Calu3 (cell line): Measurements from ENCODE around the gene GPATCH4. TPM values are rescaled to one million over a fixed set of nuclear protein-coding genes. Genes with fewer than 3 reads are reported as not detected.

Experiments
- BruUV-seq: library from RNA; stranded (reverse); fragments of 400-500 nt; replicated peaks from 2 replicates; lab custom pipeline; 2021; lab: Mats Ljungman, UMichigan
- CTCF ChIA-PET: fragments of 300-600 bp; sonication (Branson Sonifier 250); formaldehyde crosslinking; loops from one replicate; lab custom pipeline; 2022; ENCODE audit warnings: antibody characterized with exemption; lab: Charles Lee
- DNase-seq: peaks from one replicate; pipeline ENCODE4 v3.0.0; 2022
- H3K27ac Mint-ChIP-seq: one replicate; pipeline ENCODE4 v1.8.0; 2022; ENCODE audit warnings: mixed read lengths; ENCODE audit not compliant: unreplicated experiment
- H3K27me3 Mint-ChIP-seq: one replicate; pipeline ENCODE4 v1.8.0; 2022; ENCODE audit warnings: mixed read lengths; ENCODE audit not compliant: unreplicated experiment
- H3K36me3 Mint-ChIP-seq: one replicate; pipeline ENCODE4 v1.8.0; 2022; ENCODE audit warnings: mild to moderate bottlenecking, moderate library complexity, mixed read lengths; ENCODE audit not compliant: insufficient read depth, unreplicated experiment
- H3K4me1 Mint-ChIP-seq: one replicate; pipeline ENCODE4 v1.8.0; 2022; ENCODE audit warnings: mild to moderate bottlenecking, low read depth, mixed read lengths; ENCODE audit not compliant: unreplicated experiment
- H3K4me3 Mint-ChIP-seq: one replicate; pipeline ENCODE4 v1.8.0; 2022; ENCODE audit warnings: mild to moderate bottlenecking, low read depth, moderate library complexity, mixed read lengths; ENCODE audit not compliant: unreplicated experiment
- H3K9me3 Mint-ChIP-seq: one replicate; pipeline ENCODE4 v1.8.0; 2022; ENCODE audit warnings: low read depth, mixed read lengths; ENCODE audit not compliant: unreplicated experiment
- intact Hi-C: fragments of 100-400 bp; cut with micrococcal nuclease; formaldehyde crosslinking; loops from one replicate; pipeline ENCODE4 v1.10.0; 2022; ENCODE audit not compliant: unreplicated experiment
- total RNA-seq: library from RNA; stranded (reverse); gene quantifications from 2 replicates; pipeline ENCODE4 v1.2.3, GENCODE V29; 2022
- TF ChIP-seq, protein P1 (sequence below): fragments of 200-600 bp; IDR thresholded peaks from one replicate; pipeline ENCODE4 v1.8.0; 2022; ENCODE audit warnings: antibody characterized with exemption; ENCODE audit not compliant: unreplicated experiment

The GPATCH4 gene
- total RNA-seq, 1 experiment from 2014 or later: 52.4 TPM

- no peak for DNase-seq
- H3K4me3 Mint-ChIP-seq: no peak overlapping the region
- no peak overlapping the region for H3K27ac Mint-ChIP-seq
- no peaks in the 10 kb centered on the region for H3K4me1 Mint-ChIP-seq
- H3K9me3 Mint-ChIP-seq: no peaks in the 10 kb centered on the region
- BruUV-seq: no TSS peak
- CTCF ChIA-PET: interaction anchor here (0.6 kb wide), 1 partner anchor 22 kb away, joined by 3 read pairs; no protein-coding TSS in a partner anchor
- intact Hi-C loops: no loop called here
- H3K27me3 Mint-ChIP-seq: no peaks in the 10 kb centered on the region
- TF ChIP-seq, protein P1, sequence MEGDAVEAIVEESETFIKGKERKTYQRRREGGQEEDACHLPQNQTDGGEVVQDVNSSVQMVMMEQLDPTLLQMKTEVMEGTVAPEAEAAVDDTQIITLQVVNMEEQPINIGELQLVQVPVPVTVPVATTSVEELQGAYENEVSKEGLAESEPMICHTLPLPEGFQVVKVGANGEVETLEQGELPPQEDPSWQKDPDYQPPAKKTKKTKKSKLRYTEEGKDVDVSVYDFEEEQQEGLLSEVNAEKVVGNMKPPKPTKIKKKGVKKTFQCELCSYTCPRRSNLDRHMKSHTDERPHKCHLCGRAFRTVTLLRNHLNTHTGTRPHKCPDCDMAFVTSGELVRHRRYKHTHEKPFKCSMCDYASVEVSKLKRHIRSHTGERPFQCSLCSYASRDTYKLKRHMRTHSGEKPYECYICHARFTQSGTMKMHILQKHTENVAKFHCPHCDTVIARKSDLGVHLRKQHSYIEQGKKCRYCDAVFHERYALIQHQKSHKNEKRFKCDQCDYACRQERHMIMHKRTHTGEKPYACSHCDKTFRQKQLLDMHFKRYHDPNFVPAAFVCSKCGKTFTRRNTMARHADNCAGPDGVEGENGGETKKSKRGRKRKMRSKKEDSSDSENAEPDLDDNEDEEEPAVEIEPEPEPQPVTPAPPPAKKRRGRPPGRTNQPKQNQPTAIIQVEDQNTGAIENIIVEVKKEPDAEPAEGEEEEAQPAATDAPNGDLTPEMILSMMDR: no peak
- peaks cover 12% of the 10 kb centered on the region for H3K36me3 Mint-ChIP-seq
These were observed 41.4 kb downstream of the GPATCH4 start for GRCh38 chr1:156559797-156560385.

DNA sequence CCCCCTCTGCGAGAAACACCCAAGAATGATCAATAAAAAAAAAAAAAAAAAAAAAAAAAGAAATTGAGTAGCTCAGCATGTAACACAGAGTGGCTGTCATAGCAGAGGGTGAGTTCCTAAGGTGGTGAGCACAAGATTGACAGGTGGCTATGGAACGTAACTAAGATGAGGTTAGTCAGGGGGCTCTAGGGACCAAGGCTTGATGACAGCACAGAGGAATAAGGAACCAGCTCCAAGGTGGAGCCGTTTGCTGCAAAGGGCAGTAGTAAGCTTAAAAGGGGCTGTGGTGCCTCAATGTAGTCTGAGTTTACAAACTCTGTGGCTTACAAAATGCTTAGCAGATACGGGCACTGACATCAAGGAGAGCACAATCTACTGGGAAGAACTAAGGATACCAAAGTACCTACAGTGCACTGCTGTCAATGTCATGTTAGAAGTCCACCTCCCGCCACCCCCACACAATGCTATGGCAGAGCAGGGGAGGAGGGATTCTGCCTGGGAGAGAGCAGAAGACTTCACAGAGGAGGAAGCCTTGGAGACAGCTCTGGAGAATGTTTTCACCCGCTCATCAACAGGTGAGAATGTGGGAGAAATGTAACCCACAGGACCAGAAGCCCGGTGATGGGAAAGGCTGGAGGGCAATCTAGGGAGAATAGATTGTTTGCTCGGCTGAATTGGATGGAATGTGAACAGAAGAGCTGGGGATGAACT, 42.0 kb downstream of the GPATCH4 start:
- CTCF ChIA-PET: interaction anchor here (0.6 kb wide), 1 partner anchor 21 kb away, joined by 3 read pairs; no protein-coding TSS in a partner anchor
- Mint-ChIP-seq H3K4me1 (no peaks in the 10 kb centered on the region), H3K9me3 (no peaks in the 10 kb centered on the region), H3K27ac (no peak overlapping the region), H3K4me3 (no peak overlapping the region), H3K36me3 (peaks cover 12% of the 10 kb centered on the region), H3K27me3 (no peaks in the 10 kb centered on the region)
- DNase-seq: no peak
- intact Hi-C loops: no loop called here
- BruUV-seq: no TSS peak
- TF ChIP-seq, protein P1: no peak

GRCh38 chr1:156556354-156556753, 44.9 kb downstream of the GPATCH4 start:
- H3K27me3 Mint-ChIP-seq: no peaks in the 10 kb centered on the region
- BruUV-seq: no TSS peak
- CTCF ChIA-PET: no interaction called here
- H3K4me3 Mint-ChIP-seq: no peak overlapping the region
- DNase-seq: no peak
- no peak overlapping the region for H3K27ac Mint-ChIP-seq
- TF ChIP-seq, protein P1: no peak
- H3K36me3 Mint-ChIP-seq: peaks cover 26% of the 10 kb centered on the region
- H3K4me1 Mint-ChIP-seq: peaks cover 19% of the 10 kb centered on the region
- H3K9me3 Mint-ChIP-seq: no peaks in the 10 kb centered on the region
- intact Hi-C loops: no loop called here

GRCh38 chr1:156555715-156556114, 45.6 kb downstream of the GPATCH4 start:
- Mint-ChIP-seq H3K27ac (no peak overlapping the region), H3K36me3 (peaks cover 20% of the 10 kb centered on the region), H3K27me3 (no peaks in the 10 kb centered on the region), H3K4me1 (peaks cover 19% of the 10 kb centered on the region), H3K4me3 (no peak overlapping the region), H3K9me3 (no peaks in the 10 kb centered on the region)
- intact Hi-C loops: no loop called here
- BruUV-seq: no TSS peak
- TF ChIP-seq, protein P1: no peak
- DNase-seq: no peak
- CTCF ChIA-PET: interaction anchor here (0.8 kb wide), 1 partner anchor 23 kb away, joined by 3 read pairs; no protein-coding TSS in a partner anchor
